ENCODE measurements around the gene NRROS. TPM values are rescaled to one million over a fixed set of nuclear protein-coding genes. Genes with fewer than 3 reads are reported as not detected.
"Not testable (repeated sequence)": the region's sequence is repeated elsewhere in the genome, so short reads cannot be mapped to it uniquely, and the experiment has no call there.

The NRROS gene
- total RNA-seq, 2 donors from 2014 or later = 0.66 to 1.8 TPM

GRCh38 chr3:196609343-196609775 lies 30.1 kb upstream of the NRROS start:
- H3K27me3 ChIP-seq = no peaks in the 10 kb centered on the region
- intact Hi-C loops (cut with DNase I) = loop anchor here (5.0 kb wide), 1 partner anchor 78 kb away; no protein-coding TSS in a partner anchor
- TF ChIP-seq CTCF (IDR thresholded peaks at IDR 0.05) (peak; percentile 65 to 78 (median 74)), POLR2A (IDR thresholded peaks at IDR 0.05) (no peak)
- DNase-seq = peak; percentile 85 to 93 (median 90)
- WGBS, 2 donors = 10 to 16% methylated on average over 3 to 5 of the region's 5 CpGs
- ATAC-seq = peak; percentile 90
- no peak overlapping the region for H3K4me3 ChIP-seq
- H3K36me3 ChIP-seq (replicated peaks in 1 of 2; ENCODE audit: insufficient read depth in 1 of 2, low read depth in 2 of 2) = no peaks in the 10 kb centered on the region
- no peak overlapping the region for H3K27ac ChIP-seq
- no peaks in the 10 kb centered on the region for H3K9me3 ChIP-seq
- H3K4me1 ChIP-seq = no peaks in the 10 kb centered on the region

- DNase-seq (no peak), ATAC-seq (no peak)
- TF ChIP-seq CTCF (IDR thresholded peaks at IDR 0.05) (no peak), POLR2A (IDR thresholded peaks at IDR 0.05) (no peak)
- Histone ChIP-seq H3K27ac (no peak overlapping the region), H3K4me3 (no peak overlapping the region), H3K27me3 (no peaks in the 10 kb centered on the region), H3K9me3 (no peaks in the 10 kb centered on the region), H3K36me3 (replicated peaks in 1 of 2; ENCODE audit: insufficient read depth in 1 of 2, low read depth in 2 of 2) (no peaks in the 10 kb centered on the region), H3K4me1 (no peaks in the 10 kb centered on the region)
- WGBS, 2 donors = 62 to 73% methylated on average over 6 of the region's 6 CpGs
- intact Hi-C loops (cut with DNase I) = loop anchor here (5.0 kb wide), 1 partner anchor 77 kb away; no protein-coding TSS in a partner anchor
These were observed 29.5 kb upstream of the NRROS start for GRCh38 chr3:196609805-196610515.

- Histone ChIP-seq H3K36me3 (replicated peaks in 1 of 2; ENCODE audit: insufficient read depth in 1 of 2, low read depth in 2 of 2) (no peaks in the 10 kb centered on the region), H3K4me1 (no peaks in the 10 kb centered on the region), H3K9me3 (no peaks in the 10 kb centered on the region), H3K4me3 (no peak overlapping the region), H3K27ac (peak overlapping the region in 2 of 4 donors; percentile 1 to 3), H3K27me3 (no peaks in the 10 kb centered on the region)
- intact Hi-C loops (cut with DNase I) = no loop called here
- TF ChIP-seq POLR2A (IDR thresholded peaks at IDR 0.05) (no peak), CTCF (IDR thresholded peaks at IDR 0.05) (no peak)
- peak; percentile 27 for ATAC-seq
- WGBS, 2 donors = 49 to 66% methylated on average over 10 of the region's 10 CpGs
- no peak for DNase-seq
These were observed 27.6 kb upstream of the NRROS start for GRCh38 chr3:196611761-196612483.

- H3K27me3 ChIP-seq; H3K4me3 ChIP-seq; H3K27ac ChIP-seq; DNase-seq; H3K36me3 ChIP-seq (replicated peaks in 1 of 2; ENCODE audit: insufficient read depth in 1 of 2, low read depth in 2 of 2); intact Hi-C loops (cut with DNase I); ATAC-seq; H3K4me1 ChIP-seq; H3K9me3 ChIP-seq: not testable (repeated sequence)
- 82 to 84% methylated on average over 6 of the region's 6 CpGs for WGBS, 2 donors
These were observed 24.3 kb upstream of the NRROS start for GRCh38 chr3:196615234-196615633.

GRCh38 chr3:196617256-196617655 lies 22.2 kb upstream of the NRROS start:
- Histone ChIP-seq H3K27ac (no peak overlapping the region), H3K4me3 (no peak overlapping the region), H3K36me3 (replicated peaks in 1 of 2; ENCODE audit: insufficient read depth in 1 of 2, low read depth in 2 of 2) (no peaks in the 10 kb centered on the region), H3K9me3 (no peaks in the 10 kb centered on the region), H3K27me3 (no peaks in the 10 kb centered on the region), H3K4me1 (no peaks in the 10 kb centered on the region)
- ATAC-seq = no peak
- no peak for TF ChIP-seq POLR2A (IDR thresholded peaks at IDR 0.05)
- TF ChIP-seq CTCF (IDR thresholded peaks at IDR 0.05) = no peak
- intact Hi-C loops (cut with DNase I) = no loop called here
- 49 to 73% methylated on average over 5 of the region's 5 CpGs for WGBS, 2 donors
- no peak for DNase-seq

All from body of pancreas (tissue), 4 donors.